Ishikawa (cell line): ENCODE results near the gene PSMB10.

ENCODE experiments used
- CEBPB ChIP-seq: IDR thresholded peaks from 2 replicates; pipeline ENCODE4 v1.6.1; 2012
- CREB1 ChIP-seq: IDR thresholded peaks from 2 replicates; pipeline ENCODE4 v1.6.1; 2012; ENCODE audit warnings: low read depth
- EGR1 ChIP-seq: IDR thresholded peaks from 2 replicates; pipeline ENCODE4 v1.6.1; 2012
- EP300 ChIP-seq: IDR thresholded peaks from 2 replicates; pipeline ENCODE4 v1.6.1; 2012; ENCODE audit warnings: borderline replicate concordance
- FOXM1 ChIP-seq: IDR thresholded peaks from 2 replicates; pipeline ENCODE4 v1.6.1; 2012; ENCODE audit warnings: low read depth, borderline replicate concordance
- NFIC ChIP-seq: IDR thresholded peaks from 2 replicates; pipeline ENCODE4 v1.6.1; 2012
- RAD21 ChIP-seq: IDR thresholded peaks from 2 replicates; pipeline ENCODE4 v1.6.1; 2012; ENCODE audit warnings: low read depth
- TAF1 ChIP-seq: IDR thresholded peaks from 2 replicates; pipeline ENCODE4 v1.6.1; 2012; ENCODE audit warnings: low read depth, mild to moderate bottlenecking
- TCF12 ChIP-seq: IDR thresholded peaks from 2 replicates; pipeline ENCODE4 v1.6.1; 2012; ENCODE audit warnings: low read depth
- TEAD4 ChIP-seq: IDR thresholded peaks from 2 replicates; pipeline ENCODE4 v1.6.1; 2012
- YY1 ChIP-seq: IDR thresholded peaks from 2 replicates; pipeline ENCODE4 v1.6.1; 2012; ENCODE audit warnings: low read depth
- ZBTB7A ChIP-seq: IDR thresholded peaks from 2 replicates; pipeline ENCODE4 v1.6.1; 2012; ENCODE audit warnings: low read depth
- TF ChIP-seq, protein P1 (sequence below): IDR thresholded peaks from 2 replicates; pipeline ENCODE4 v1.6.1; 2012; ENCODE audit warnings: low read depth, mild to moderate bottlenecking
- TF ChIP-seq, protein P2 (sequence below): IDR thresholded peaks from 2 replicates; pipeline ENCODE4 v1.6.1; 2012
- TF ChIP-seq, protein P3 (sequence below): IDR thresholded peaks from 2 replicates; pipeline ENCODE4 v1.6.1; 2012

PSMB10 gene

DNA sequence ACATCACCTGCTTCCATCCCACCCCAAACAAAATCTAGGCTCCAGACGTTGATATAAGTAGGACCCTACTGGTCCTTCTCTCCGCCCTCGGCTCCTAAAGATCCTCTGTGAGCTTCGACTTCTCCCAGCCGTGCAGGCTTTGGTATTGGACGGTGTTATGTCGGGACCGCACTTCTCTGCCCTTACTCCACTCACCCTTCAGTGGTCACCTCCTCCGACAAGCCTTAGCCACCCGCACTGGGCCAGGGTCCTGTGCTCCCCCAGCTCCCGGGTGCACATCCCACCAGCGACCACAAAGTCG lies 1.6 kb downstream of the PSMB10 start:
- TF ChIP-seq, protein P1, sequence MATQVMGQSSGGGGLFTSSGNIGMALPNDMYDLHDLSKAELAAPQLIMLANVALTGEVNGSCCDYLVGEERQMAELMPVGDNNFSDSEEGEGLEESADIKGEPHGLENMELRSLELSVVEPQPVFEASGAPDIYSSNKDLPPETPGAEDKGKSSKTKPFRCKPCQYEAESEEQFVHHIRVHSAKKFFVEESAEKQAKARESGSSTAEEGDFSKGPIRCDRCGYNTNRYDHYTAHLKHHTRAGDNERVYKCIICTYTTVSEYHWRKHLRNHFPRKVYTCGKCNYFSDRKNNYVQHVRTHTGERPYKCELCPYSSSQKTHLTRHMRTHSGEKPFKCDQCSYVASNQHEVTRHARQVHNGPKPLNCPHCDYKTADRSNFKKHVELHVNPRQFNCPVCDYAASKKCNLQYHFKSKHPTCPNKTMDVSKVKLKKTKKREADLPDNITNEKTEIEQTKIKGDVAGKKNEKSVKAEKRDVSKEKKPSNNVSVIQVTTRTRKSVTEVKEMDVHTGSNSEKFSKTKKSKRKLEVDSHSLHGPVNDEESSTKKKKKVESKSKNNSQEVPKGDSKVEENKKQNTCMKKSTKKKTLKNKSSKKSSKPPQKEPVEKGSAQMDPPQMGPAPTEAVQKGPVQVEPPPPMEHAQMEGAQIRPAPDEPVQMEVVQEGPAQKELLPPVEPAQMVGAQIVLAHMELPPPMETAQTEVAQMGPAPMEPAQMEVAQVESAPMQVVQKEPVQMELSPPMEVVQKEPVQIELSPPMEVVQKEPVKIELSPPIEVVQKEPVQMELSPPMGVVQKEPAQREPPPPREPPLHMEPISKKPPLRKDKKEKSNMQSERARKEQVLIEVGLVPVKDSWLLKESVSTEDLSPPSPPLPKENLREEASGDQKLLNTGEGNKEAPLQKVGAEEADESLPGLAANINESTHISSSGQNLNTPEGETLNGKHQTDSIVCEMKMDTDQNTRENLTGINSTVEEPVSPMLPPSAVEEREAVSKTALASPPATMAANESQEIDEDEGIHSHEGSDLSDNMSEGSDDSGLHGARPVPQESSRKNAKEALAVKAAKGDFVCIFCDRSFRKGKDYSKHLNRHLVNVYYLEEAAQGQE, result no peak
- TF ChIP-seq, protein P2, sequence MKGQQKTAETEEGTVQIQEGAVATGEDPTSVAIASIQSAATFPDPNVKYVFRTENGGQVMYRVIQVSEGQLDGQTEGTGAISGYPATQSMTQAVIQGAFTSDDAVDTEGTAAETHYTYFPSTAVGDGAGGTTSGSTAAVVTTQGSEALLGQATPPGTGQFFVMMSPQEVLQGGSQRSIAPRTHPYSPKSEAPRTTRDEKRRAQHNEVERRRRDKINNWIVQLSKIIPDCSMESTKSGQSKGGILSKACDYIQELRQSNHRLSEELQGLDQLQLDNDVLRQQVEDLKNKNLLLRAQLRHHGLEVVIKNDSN, result no peak
- no peak for TF ChIP-seq CREB1
- no peak for TF ChIP-seq TCF12
- TF ChIP-seq TAF1, result no peak
- TF ChIP-seq EGR1, result no peak
- no peak for TF ChIP-seq TEAD4
- no peak for TF ChIP-seq YY1
- TF ChIP-seq NFIC, result no peak
- TF ChIP-seq ZBTB7A, result no peak
- TF ChIP-seq, protein P3, sequence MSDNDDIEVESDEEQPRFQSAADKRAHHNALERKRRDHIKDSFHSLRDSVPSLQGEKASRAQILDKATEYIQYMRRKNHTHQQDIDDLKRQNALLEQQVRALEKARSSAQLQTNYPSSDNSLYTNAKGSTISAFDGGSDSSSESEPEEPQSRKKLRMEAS, result no peak
- TF ChIP-seq EP300, result no peak
- TF ChIP-seq CEBPB, result no peak
- no peak for TF ChIP-seq RAD21

DNA sequence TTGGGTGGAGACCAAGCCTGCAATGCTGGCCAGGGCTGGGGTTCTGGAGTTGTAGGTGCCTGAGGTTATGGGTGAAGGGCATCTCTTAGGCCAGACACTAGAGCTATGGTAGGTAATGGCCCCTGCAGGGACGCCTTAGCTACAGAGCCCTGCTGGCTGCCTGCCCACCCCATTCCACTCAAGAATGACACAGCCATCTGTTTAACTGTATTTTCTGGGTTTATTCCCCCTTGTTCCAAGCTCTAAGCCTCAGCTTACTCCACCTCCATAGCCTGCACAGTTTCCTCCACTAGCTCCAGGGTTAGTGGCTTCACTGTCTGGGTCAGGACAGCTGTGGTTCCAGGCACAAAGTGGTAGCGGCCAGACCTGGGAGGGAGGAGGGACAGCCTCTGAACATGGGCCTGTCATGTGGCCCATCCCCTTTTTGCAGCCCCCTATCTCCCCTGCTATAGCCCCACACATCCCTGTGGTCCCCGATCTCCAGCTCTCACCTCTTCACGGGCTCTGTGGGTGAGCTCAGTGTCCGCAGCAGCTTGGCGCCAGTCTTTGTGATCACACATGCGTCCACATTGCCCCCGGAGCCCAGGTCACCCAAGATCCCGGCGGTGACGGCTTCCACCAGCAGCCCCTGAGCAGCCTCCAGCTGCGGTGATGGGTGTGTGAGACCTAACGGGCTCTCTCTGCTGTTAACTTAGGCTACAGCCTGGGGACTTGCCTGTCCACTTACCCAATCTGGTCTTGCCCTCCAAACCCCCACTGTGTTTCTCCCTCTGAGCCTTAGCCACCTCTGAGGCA lies 2.1 kb downstream of the PSMB10 start:
- TF ChIP-seq TAF1, result no peak
- no peak for TF ChIP-seq CEBPB
- TF ChIP-seq RAD21, result no peak
- no peak for TF ChIP-seq CREB1
- no peak for TF ChIP-seq FOXM1
- TF ChIP-seq YY1, result no peak
- TF ChIP-seq EP300, result no peak
- no peak for TF ChIP-seq TEAD4
- TF ChIP-seq, protein P1, result no peak
- TF ChIP-seq, protein P3, result no peak
- TF ChIP-seq TCF12, result no peak
- no peak for TF ChIP-seq EGR1
- TF ChIP-seq, protein P2, result no peak
- TF ChIP-seq NFIC, result no peak
- TF ChIP-seq ZBTB7A, result no peak

DNA sequence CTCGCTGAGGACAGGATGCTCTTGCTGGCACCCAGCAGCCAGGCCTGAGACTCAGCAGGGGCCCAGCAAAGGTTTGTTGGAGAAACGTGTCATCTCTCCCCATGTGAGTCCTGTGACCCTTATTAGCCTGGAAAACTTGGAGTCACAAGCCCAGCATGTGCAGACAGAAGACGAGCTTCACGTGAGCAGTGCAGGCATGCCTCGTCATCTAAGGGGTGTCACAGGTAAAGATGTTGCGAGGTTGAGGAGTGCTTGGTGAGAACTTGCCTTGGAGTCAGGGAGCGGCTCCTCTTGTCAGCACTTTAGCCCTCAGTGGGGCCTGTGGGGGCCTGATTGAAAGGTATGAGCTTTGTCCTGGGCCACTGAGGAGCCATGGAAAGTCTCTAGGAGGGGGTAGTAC lies 2.8 kb downstream of the PSMB10 start:
- TF ChIP-seq RAD21, result no peak
- no peak for TF ChIP-seq CEBPB
- no peak for TF ChIP-seq NFIC
- no peak for TF ChIP-seq ZBTB7A
- no peak for TF ChIP-seq EP300
- no peak for TF ChIP-seq TEAD4
- no peak for TF ChIP-seq EGR1
- no peak for TF ChIP-seq CREB1
- TF ChIP-seq, protein P2, result no peak
- TF ChIP-seq TCF12, result no peak
- no peak for TF ChIP-seq TAF1
- TF ChIP-seq, protein P1, result no peak
- TF ChIP-seq FOXM1, result no peak
- TF ChIP-seq, protein P3, result no peak
- no peak for TF ChIP-seq YY1

DNA sequence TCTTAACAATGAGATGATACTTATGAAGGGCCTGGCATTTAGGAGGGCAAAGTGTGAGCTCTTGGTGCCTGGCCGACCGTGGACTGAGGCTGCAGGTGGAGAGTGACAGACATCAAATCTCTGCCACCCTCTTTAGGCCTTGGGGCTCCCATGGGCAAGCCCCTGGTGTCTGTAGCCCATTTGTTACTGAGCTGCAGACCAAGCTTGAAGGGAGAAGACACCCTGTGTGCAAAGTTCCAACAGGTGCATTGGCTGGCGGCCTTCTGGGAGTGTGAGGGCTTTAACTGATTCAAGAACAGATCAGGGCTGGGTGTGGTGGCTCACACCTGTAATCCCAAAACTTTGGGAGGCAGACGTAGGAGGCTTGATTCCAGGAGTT lies 4.2 kb downstream of the PSMB10 start:
- TF ChIP-seq YY1, result no peak
- no peak for TF ChIP-seq EP300
- no peak for TF ChIP-seq CREB1
- no peak for TF ChIP-seq RAD21
